Mucosa of stomach (tissue), 1 donor: ENCODE measurements around the gene TMPRSS15.

Experiments
- H3K27me3 ChIP-seq: one replicate; pipeline ENCODE4 v1.7.0; 2013; ENCODE audit warnings: mild to moderate bottlenecking, low read length; ENCODE audit not compliant: control insufficient read depth, insufficient read depth
- H3K36me3 ChIP-seq: one replicate; pipeline ENCODE4 v1.7.0; 2013; ENCODE audit warnings: low read length; ENCODE audit not compliant: control insufficient read depth, insufficient read depth
- H3K4me1 ChIP-seq: one replicate; pipeline ENCODE4 v1.7.0; 2013; ENCODE audit warnings: mild to moderate bottlenecking, low read length; ENCODE audit not compliant: control insufficient read depth, insufficient read depth
- H3K4me3 ChIP-seq: one replicate; pipeline ENCODE4 v1.7.0; 2013; ENCODE audit warnings: low read length
- H3K9ac ChIP-seq: one replicate; pipeline ENCODE4 v1.7.0; 2013; ENCODE audit warnings: mild to moderate bottlenecking, low read length, moderate library complexity
- H3K9me3 ChIP-seq: one replicate; pipeline ENCODE4 v1.7.0; 2013; ENCODE audit warnings: mild to moderate bottlenecking, low read length, moderate library complexity; ENCODE audit not compliant: control insufficient read depth
- donor health status: Pancreatic carcinoma.

The TMPRSS15 gene

GRCh38 chr21:18335651-18336236 is 67.8 kb downstream of the TMPRSS15 start:
- H3K9ac ChIP-seq, result no peak overlapping the region
- no peaks in the 10 kb centered on the region for H3K4me1 ChIP-seq
- H3K9me3 ChIP-seq, result no peaks in the 10 kb centered on the region
- H3K36me3 ChIP-seq, result no peaks in the 10 kb centered on the region
- H3K27me3 ChIP-seq, result no peaks in the 10 kb centered on the region
- H3K4me3 ChIP-seq, result no peak overlapping the region

- no peaks in the 10 kb centered on the region for H3K27me3 ChIP-seq
- no peaks in the 10 kb centered on the region for H3K36me3 ChIP-seq
- no peaks in the 10 kb centered on the region for H3K9me3 ChIP-seq
- H3K4me3 ChIP-seq, result no peak overlapping the region
- no peaks in the 10 kb centered on the region for H3K4me1 ChIP-seq
- H3K9ac ChIP-seq, result no peak overlapping the region
Observed at GRCh38 chr21:18334066-18334465, 69.5 kb downstream of the TMPRSS15 start.

GRCh38 chr21:18318156-18318555 is 85.4 kb downstream of the TMPRSS15 start:
- no peaks in the 10 kb centered on the region for H3K27me3 ChIP-seq

GRCh38 chr21:18298228-18298627 is 105.4 kb downstream of the TMPRSS15 start:
- no peaks in the 10 kb centered on the region for H3K27me3 ChIP-seq
- H3K9ac ChIP-seq, result no peak overlapping the region
- no peaks in the 10 kb centered on the region for H3K36me3 ChIP-seq
- H3K4me1 ChIP-seq, result no peaks in the 10 kb centered on the region
- H3K9me3 ChIP-seq, result no peaks in the 10 kb centered on the region
- no peak overlapping the region for H3K4me3 ChIP-seq

More at GRCh38 chr21:18318156-18318555, 85.4 kb downstream of the TMPRSS15 start:
- no peak overlapping the region for H3K9ac ChIP-seq
- H3K4me1 ChIP-seq, result no peaks in the 10 kb centered on the region
- H3K4me3 ChIP-seq, result no peak overlapping the region
- H3K9me3 ChIP-seq, result no peaks in the 10 kb centered on the region
- no peaks in the 10 kb centered on the region for H3K36me3 ChIP-seq

GRCh38 chr21:18294100-18294499 is 109.5 kb downstream of the TMPRSS15 start:
- Histone ChIP-seq H3K36me3 (no peaks in the 10 kb centered on the region), H3K27me3 (no peaks in the 10 kb centered on the region)

GRCh38 chr21:18289876-18290275 is 113.7 kb downstream of the TMPRSS15 start:
- no peaks in the 10 kb centered on the region for H3K4me1 ChIP-seq
- no peak overlapping the region for H3K4me3 ChIP-seq
- H3K27me3 ChIP-seq, result no peaks in the 10 kb centered on the region
- no peaks in the 10 kb centered on the region for H3K36me3 ChIP-seq
- no peaks in the 10 kb centered on the region for H3K9me3 ChIP-seq
- no peak overlapping the region for H3K9ac ChIP-seq

More at GRCh38 chr21:18294100-18294499, 109.5 kb downstream of the TMPRSS15 start:
- Histone ChIP-seq H3K9ac (no peak overlapping the region), H3K4me3 (no peak overlapping the region), H3K4me1 (no peaks in the 10 kb centered on the region), H3K9me3 (no peaks in the 10 kb centered on the region)

GRCh38 chr21:18285379-18285778 is 118.2 kb downstream of the TMPRSS15 start:
- Histone ChIP-seq H3K27me3 (no peaks in the 10 kb centered on the region), H3K9ac (no peak overlapping the region), H3K36me3 (no peaks in the 10 kb centered on the region), H3K4me1 (no peaks in the 10 kb centered on the region), H3K4me3 (no peak overlapping the region), H3K9me3 (no peaks in the 10 kb centered on the region)

GRCh38 chr21:18275781-18276180 is 127.8 kb downstream of the TMPRSS15 start:
- H3K27me3 ChIP-seq, result no peaks in the 10 kb centered on the region

GRCh38 chr21:18274370-18274769 is 129.2 kb downstream of the TMPRSS15 start:
- no peak overlapping the region for H3K9ac ChIP-seq
- no peaks in the 10 kb centered on the region for H3K4me1 ChIP-seq
- no peaks in the 10 kb centered on the region for H3K9me3 ChIP-seq
- H3K27me3 ChIP-seq, result no peaks in the 10 kb centered on the region
- H3K36me3 ChIP-seq, result no peaks in the 10 kb centered on the region
- H3K4me3 ChIP-seq, result no peak overlapping the region

More at GRCh38 chr21:18275781-18276180, 127.8 kb downstream of the TMPRSS15 start:
- Histone ChIP-seq H3K4me3 (no peak overlapping the region), H3K4me1 (no peaks in the 10 kb centered on the region), H3K36me3 (no peaks in the 10 kb centered on the region), H3K9ac (no peak overlapping the region), H3K9me3 (no peaks in the 10 kb centered on the region)

- H3K4me1 ChIP-seq, result no peaks in the 10 kb centered on the region
- no peaks in the 10 kb centered on the region for H3K9me3 ChIP-seq
- no peak overlapping the region for H3K4me3 ChIP-seq
- no peak overlapping the region for H3K9ac ChIP-seq
- no peaks in the 10 kb centered on the region for H3K27me3 ChIP-seq
- H3K36me3 ChIP-seq, result no peaks in the 10 kb centered on the region
Observed at GRCh38 chr21:18273400-18273799, 130.2 kb downstream of the TMPRSS15 start.

- no peaks in the 10 kb centered on the region for H3K27me3 ChIP-seq
- H3K36me3 ChIP-seq, result no peaks in the 10 kb centered on the region
- H3K9me3 ChIP-seq, result no peaks in the 10 kb centered on the region
- H3K4me3 ChIP-seq, result no peak overlapping the region
- no peaks in the 10 kb centered on the region for H3K4me1 ChIP-seq
- no peak overlapping the region for H3K9ac ChIP-seq
Observed at GRCh38 chr21:18269856-18270255, 133.7 kb downstream of the TMPRSS15 start.

GRCh38 chr21:18268906-18269305 is 134.7 kb downstream of the TMPRSS15 start:
- Histone ChIP-seq H3K9ac (no peak overlapping the region), H3K36me3 (no peaks in the 10 kb centered on the region), H3K27me3 (no peaks in the 10 kb centered on the region), H3K4me1 (no peaks in the 10 kb centered on the region), H3K9me3 (no peaks in the 10 kb centered on the region), H3K4me3 (no peak overlapping the region)

GRCh38 chr21:18267496-18267895 is 136.1 kb downstream of the TMPRSS15 start:
- Histone ChIP-seq H3K9ac (no peak overlapping the region), H3K4me3 (no peak overlapping the region), H3K36me3 (no peaks in the 10 kb centered on the region), H3K27me3 (no peaks in the 10 kb centered on the region), H3K9me3 (no peaks in the 10 kb centered on the region), H3K4me1 (no peaks in the 10 kb centered on the region)
